HCT116 (cell line): ENCODE data around the gene IL3.

ENCODE experiments used
- CTCF ChIP-seq, 3 experiments: fragments of 200-600 bp in 1 of 3; sonication (generic) in 1 of 3; IDR thresholded peaks in 2 of 3; conservative IDR thresholded peaks in 1 of 3; 2 replicates each; pipeline ENCODE4 v1.5.1; 2012 to 2017; ENCODE audit warnings: low read depth in 2 of 3, low read length in 2 of 3, antibody characterized with exemption in 1 of 3, borderline replicate concordance in 1 of 3, control low read depth in 1 of 3, mild to moderate bottlenecking in 1 of 3, mixed read lengths in 1 of 3, mixed run types in 1 of 3, moderate library complexity in 1 of 3; ENCODE audit not compliant: insufficient read depth in 1 of 3
- EGR1 ChIP-seq: IDR thresholded peaks from 2 replicates; pipeline ENCODE4 v1.6.1; 2012; ENCODE audit warnings: low read depth
- EZH2 ChIP-seq: fragments of 200-600 bp; sonication (generic); IDR thresholded peaks from 2 replicates; pipeline ENCODE4 v1.6.1; 2017; ENCODE audit warnings: antibody characterized with exemption, mixed run types
- JUND ChIP-seq: IDR thresholded peaks from 2 replicates; pipeline ENCODE4 v1.6.1; 2012
- POLR2A ChIP-seq: IDR thresholded peaks from 2 replicates; pipeline ENCODE4 v1.7.0; 2011; ENCODE audit warnings: borderline replicate concordance; ENCODE audit not compliant: insufficient read depth, insufficient read length; ENCODE audit errors: extremely low read depth
- RAD21 ChIP-seq: IDR thresholded peaks from 2 replicates; pipeline ENCODE4 v1.6.1; 2012; ENCODE audit warnings: low read depth, mild to moderate bottlenecking
- SRF ChIP-seq: IDR thresholded peaks from 2 replicates; pipeline ENCODE4 v1.6.1; 2012; ENCODE audit warnings: low read depth
- ZNF274 ChIP-seq: fragments of 200-500 bp; sonication (Bioruptor generic); IDR thresholded peaks from 2 replicates; pipeline ENCODE4 v1.6.1; 2014; ENCODE audit warnings: mild to moderate bottlenecking, low read depth, low read length, inconsistent platforms
- TF ChIP-seq, protein P1 (sequence below): IDR thresholded peaks from 2 replicates; pipeline ENCODE4 v1.6.1; 2012
- TF ChIP-seq, protein P2 (sequence below): IDR thresholded peaks from 2 replicates; pipeline ENCODE4 v1.6.1; 2011; ENCODE audit warnings: mild to moderate bottlenecking, low read length, moderate library complexity; ENCODE audit not compliant: insufficient replicate concordance; ENCODE audit errors: extremely low read depth

- TF ChIP-seq EGR1 (no peak), EZH2 (no peak), SRF (no peak), CTCF (IDR thresholded peaks at IDR 0.05 in 2 of 3, conservative IDR thresholded peaks at IDR 0.05 in 1 of 3; ENCODE audit: borderline replicate concordance in 1 of 3, insufficient read depth in 1 of 3, low read depth in 2 of 3, low read length in 2 of 3) (peak; percentile 75 to 98 (median 93)), RAD21 (peak; percentile 78), POLR2A (no peak), ZNF274 (no peak), JUND (no peak)
- TF ChIP-seq, protein P1, sequence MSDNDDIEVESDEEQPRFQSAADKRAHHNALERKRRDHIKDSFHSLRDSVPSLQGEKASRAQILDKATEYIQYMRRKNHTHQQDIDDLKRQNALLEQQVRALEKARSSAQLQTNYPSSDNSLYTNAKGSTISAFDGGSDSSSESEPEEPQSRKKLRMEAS: no peak
- TF ChIP-seq, protein P2, sequence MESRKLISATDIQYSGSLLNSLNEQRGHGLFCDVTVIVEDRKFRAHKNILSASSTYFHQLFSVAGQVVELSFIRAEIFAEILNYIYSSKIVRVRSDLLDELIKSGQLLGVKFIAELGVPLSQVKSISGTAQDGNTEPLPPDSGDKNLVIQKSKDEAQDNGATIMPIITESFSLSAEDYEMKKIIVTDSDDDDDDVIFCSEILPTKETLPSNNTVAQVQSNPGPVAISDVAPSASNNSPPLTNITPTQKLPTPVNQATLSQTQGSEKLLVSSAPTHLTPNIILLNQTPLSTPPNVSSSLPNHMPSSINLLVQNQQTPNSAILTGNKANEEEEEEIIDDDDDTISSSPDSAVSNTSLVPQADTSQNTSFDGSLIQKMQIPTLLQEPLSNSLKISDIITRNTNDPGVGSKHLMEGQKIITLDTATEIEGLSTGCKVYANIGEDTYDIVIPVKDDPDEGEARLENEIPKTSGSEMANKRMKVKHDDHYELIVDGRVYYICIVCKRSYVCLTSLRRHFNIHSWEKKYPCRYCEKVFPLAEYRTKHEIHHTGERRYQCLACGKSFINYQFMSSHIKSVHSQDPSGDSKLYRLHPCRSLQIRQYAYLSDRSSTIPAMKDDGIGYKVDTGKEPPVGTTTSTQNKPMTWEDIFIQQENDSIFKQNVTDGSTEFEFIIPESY: no peak
These were observed 4.4 kb downstream of the IL3 start for GRCh38 chr5:132064738-132065331.
